HUES48 (cell line): ENCODE measurements around the gene PPIF.

Source experiments
- H3K27ac ChIP-seq: one replicate; pipeline ENCODE4 v1.7.0; 2013; ENCODE audit warnings: low read depth, low read length, inconsistent platforms
- H3K27me3 ChIP-seq: 2 replicates; pipeline ENCODE4 v1.6.1; 2013; ENCODE audit warnings: mild to moderate bottlenecking, low read length; ENCODE audit not compliant: control insufficient read depth, insufficient read depth
- H3K36me3 ChIP-seq: 2 replicates; pipeline ENCODE4 v1.6.1; 2013; ENCODE audit warnings: low read length; ENCODE audit not compliant: control insufficient read depth, insufficient read depth
- H3K4me1 ChIP-seq: 2 replicates; pipeline ENCODE4 v1.6.1; 2013; ENCODE audit warnings: mild to moderate bottlenecking, low read length; ENCODE audit not compliant: control insufficient read depth, insufficient read depth
- H3K4me3 ChIP-seq: 2 replicates; pipeline ENCODE4 v1.5.1; 2013; ENCODE audit warnings: mild to moderate bottlenecking, low read depth, low read length
- H3K9ac ChIP-seq: 2 replicates; pipeline ENCODE4 v1.6.1; 2013; ENCODE audit warnings: mild to moderate bottlenecking, low read depth, low read length, moderate library complexity
- H3K9me3 ChIP-seq: 2 replicates; pipeline ENCODE4 v1.6.1; 2013; ENCODE audit warnings: low read length; ENCODE audit not compliant: control insufficient read depth, insufficient read depth

Gene PPIF

DNA sequence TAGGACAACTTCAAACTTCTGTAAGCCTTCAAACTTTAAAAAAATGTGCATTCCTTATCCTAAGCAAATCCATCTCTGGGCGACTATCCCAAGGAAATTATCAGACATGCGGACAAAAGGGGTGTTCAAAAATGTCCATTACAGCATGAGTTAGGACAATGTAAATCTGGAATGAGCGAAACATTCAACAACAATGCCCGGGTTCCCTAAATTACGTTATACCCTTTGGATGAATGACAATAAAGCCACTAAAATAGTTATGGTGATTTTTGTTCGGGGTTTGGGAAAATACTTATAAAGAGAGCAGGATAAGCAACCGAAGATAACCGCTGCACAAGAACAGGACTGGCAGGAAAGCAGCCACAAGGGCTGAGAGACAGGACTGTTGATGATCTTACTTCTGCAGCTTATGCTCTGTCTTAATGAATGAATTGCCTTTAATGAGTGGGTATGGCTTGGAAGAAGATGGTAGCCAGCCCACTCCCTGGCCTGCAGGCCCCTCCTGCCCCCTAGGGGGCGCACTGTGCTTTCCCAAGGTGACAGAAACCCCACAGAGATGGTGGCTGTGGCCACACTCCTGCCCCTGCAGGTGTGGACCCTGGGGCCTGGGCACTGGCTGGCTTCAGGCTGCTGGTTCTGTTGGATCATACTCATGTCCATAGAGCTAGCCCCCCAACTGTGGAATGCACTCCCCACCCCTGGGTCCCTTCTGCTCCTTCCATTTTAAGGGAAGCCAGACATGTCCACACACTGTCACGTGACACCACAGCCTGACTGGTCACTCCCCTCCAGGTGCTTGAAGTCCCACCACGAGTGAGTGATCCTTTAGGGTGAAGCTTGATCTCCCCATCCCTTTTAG, 53.1 kb downstream of the PPIF start:
- H3K9me3 ChIP-seq = no peaks in the 10 kb centered on the region
- peaks cover 32% of the 10 kb centered on the region for H3K4me1 ChIP-seq
- H3K27me3 ChIP-seq = 0 out of 2 replicates have a peak, but pooled peaks cover 5% of the 10 kb centered on the region
- no peak overlapping the region for H3K9ac ChIP-seq
- no peak overlapping the region for H3K27ac ChIP-seq
- H3K4me3 ChIP-seq = no peak overlapping the region
- H3K36me3 ChIP-seq = no peaks in the 10 kb centered on the region

DNA sequence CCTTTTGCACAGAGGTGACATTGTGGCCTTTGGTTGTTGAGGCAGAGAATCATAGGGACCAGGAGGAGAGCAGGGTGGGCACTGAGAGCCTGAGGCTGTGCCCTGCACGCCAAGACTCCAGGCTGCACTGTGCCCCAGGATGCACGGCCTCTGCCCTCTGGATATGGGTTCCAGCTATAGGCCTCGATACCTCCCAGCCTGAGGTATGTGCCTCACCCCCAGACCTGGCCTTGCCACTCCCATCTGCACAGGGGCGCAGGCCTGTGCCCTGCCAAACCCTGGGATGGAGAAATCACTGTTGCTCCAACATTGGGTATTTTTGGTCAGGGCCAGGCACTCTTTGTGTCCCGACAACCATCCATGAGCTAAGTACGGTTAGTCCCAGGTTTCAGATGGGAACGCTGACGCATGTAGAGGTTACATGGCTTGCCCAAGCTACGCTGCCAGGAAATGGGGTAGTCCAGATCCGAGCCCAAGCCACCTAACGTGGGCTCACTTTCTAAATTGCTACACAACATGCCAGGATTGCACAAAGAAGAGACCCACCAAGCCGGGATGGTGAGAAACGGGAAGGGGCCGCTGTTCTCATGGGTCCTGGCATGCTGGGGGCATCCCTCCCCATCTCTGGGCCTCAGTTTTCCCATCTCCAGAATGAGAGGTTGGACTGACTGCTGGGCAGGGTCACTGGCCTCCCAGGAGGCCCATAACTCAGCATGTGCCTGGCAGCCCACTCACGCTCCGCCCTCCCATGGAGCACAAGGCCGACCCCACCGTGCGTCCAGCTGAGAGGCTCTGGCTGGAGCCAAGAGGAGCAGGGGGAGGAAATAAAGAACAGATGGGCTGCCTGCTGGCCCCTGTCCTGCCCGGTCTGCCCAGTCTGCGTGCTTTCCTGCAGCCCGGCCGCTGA, 54.0 kb downstream of the PPIF start:
- Histone ChIP-seq H3K4me3 (no peak overlapping the region), H3K9me3 (no peaks in the 10 kb centered on the region), H3K9ac (no peak overlapping the region), H3K4me1 (peaks cover 36% of the 10 kb centered on the region), H3K27me3 (0 out of 2 replicates have a peak, but pooled peaks cover 5% of the 10 kb centered on the region), H3K27ac (no peak overlapping the region), H3K36me3 (no peaks in the 10 kb centered on the region)

DNA sequence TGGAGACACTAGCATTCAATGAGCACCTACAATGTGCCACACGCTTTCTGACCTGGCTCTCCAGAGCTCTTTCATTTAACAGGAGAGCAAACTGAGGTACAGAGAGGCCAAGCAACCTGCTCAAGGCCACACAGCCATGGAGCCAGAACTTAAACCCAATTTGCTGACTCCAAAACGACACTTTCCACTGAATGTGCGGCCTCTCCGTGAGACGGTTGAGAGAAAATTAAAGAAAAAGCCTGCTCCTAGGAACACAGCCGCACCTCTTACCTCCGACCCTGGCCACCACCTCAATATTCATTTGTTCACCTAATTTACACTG, 55.3 kb downstream of the PPIF start:
- peaks cover 36% of the 10 kb centered on the region for H3K4me1 ChIP-seq
- H3K9ac ChIP-seq = no peak overlapping the region
- no peak overlapping the region for H3K4me3 ChIP-seq
- H3K36me3 ChIP-seq = no peaks in the 10 kb centered on the region
- 0 out of 2 replicates have a peak, but pooled peaks cover 5% of the 10 kb centered on the region for H3K27me3 ChIP-seq
- H3K9me3 ChIP-seq = no peaks in the 10 kb centered on the region
- no peak overlapping the region for H3K27ac ChIP-seq

DNA sequence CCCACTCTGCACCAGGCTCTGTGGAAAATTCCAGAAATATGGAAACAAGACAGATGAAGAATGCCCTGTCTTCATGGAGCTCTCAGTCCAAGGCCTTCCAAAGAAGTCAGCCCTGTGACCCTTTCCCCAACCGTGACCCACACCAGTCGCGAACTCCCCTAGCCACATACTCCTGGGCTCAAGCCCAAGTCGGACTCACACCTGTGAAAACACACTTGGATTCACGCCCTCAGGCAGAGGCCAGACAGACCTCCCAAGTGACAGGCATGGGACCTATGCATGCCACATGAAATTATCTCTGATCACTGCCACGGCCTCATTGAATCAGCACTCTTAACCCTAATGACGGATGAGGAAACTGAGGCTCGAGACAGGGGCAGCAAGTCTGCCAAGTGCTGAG, 55.7 kb downstream of the PPIF start:
- no peaks in the 10 kb centered on the region for H3K9me3 ChIP-seq
- no peak overlapping the region for H3K9ac ChIP-seq
- no peaks in the 10 kb centered on the region for H3K36me3 ChIP-seq
- H3K4me1 ChIP-seq = peaks cover 36% of the 10 kb centered on the region
- H3K4me3 ChIP-seq = peak overlapping the region; percentile 44; the same call in 1 of the 2 replicates
- 0 out of 2 replicates have a peak, but pooled peaks cover 5% of the 10 kb centered on the region for H3K27me3 ChIP-seq
- no peak overlapping the region for H3K27ac ChIP-seq

DNA sequence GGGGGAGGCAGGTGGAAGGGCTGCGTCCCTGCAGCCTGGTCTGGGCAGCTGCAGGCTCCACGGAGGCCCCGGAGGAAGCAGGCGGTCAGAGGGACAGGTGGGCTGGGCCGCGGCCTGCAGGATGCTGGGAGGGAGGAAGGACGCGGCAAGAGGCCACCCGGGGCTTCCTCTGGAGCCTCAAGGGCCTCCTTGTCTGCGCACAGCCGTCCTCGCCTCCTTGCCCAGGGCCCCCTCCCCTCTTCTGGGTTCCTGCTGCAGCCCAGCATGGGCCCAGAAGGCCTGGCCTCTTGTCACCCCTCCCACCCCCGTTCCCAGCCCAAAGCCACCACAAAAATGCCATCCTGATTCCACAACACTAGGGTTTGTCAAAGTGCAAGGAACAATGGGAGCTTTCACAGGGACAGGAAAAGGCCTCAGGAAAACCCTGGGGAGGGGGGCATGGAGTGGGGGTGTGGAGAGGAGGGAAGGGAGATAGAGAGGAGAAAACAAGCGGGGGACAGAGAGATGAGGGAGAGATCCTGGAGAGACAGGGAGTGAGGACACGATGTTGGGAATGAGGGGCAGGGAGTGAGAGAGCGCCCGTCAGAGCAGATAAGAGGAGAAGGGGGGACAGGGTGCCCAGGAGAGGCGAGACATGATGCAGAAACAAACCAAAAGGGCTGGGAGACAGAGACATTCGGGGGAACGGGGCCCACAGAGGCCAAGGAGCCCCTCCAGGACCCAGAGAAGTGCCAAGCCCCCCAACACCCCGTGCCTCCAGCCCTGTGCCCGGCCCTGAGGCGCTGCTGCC, 56.4 kb downstream of the PPIF start:
- Histone ChIP-seq H3K27ac (peak overlapping the region; percentile 4), H3K4me3 (peak overlapping the region; percentile 44; the same call in 1 of the 2 replicates), H3K9ac (no peak overlapping the region)

DNA sequence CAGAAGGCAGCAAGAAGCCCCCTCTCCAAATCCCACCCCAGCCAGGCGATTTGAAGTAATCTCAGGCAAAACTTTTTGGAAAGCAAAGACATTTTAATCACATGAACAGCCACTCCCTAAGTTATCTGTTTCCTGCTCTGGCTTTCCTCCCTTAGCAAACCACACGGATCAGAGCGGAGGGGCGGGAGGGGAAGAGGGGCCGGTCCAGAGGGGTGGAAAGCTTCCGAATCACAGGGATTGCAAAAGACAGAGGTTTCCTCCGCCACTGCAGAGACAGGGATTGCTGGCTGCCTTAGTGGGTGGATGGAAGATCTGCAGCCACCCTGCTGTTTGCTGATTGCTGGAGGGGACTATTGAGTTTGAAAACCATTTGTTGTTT, 57.0 kb downstream of the PPIF start:
- Histone ChIP-seq H3K27ac (peak overlapping the region; percentile 4), H3K36me3 (no peaks in the 10 kb centered on the region), H3K4me1 (peaks cover 30% of the 10 kb centered on the region), H3K9me3 (no peaks in the 10 kb centered on the region), H3K27me3 (0 out of 2 replicates have a peak, but pooled peaks cover 5% of the 10 kb centered on the region), H3K4me3 (peak overlapping the region; percentile 44; the same call in 1 of the 2 replicates), H3K9ac (no peak overlapping the region)

More for the DNA sequence above, 56.4 kb downstream of the PPIF start:
- Histone ChIP-seq H3K4me1 (peaks cover 36% of the 10 kb centered on the region), H3K36me3 (no peaks in the 10 kb centered on the region), H3K27me3 (0 out of 2 replicates have a peak, but pooled peaks cover 5% of the 10 kb centered on the region), H3K9me3 (no peaks in the 10 kb centered on the region)

DNA sequence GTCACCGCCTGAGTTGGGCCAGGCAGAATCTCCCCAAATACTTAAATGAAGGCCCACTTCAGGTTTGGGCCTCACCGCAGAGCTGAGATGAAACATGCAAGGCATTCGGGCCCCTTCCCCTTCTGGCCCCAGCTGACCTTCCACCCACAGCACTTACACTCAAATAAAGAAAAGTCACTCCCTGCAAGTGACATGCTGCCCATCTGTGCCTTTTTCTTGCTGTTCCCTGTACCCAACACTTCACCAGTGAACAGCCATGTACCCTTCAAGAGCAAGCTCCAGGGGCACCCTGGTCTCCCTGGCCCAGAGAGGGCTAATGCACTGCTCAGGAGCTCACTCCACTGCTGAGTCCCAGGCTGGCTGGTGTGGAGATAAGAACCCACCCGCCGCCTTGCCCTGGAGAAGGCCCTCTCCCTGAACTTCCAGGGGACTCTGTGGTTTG, 57.4 kb downstream of the PPIF start:
- Histone ChIP-seq H3K27ac (peak overlapping the region; percentile 4), H3K4me3 (peak overlapping the region; percentile 44; the same call in 1 of the 2 replicates), H3K9me3 (no peaks in the 10 kb centered on the region), H3K36me3 (no peaks in the 10 kb centered on the region), H3K4me1 (peaks cover 28% of the 10 kb centered on the region), H3K9ac (no peak overlapping the region), H3K27me3 (0 out of 2 replicates have a peak, but pooled peaks cover 5% of the 10 kb centered on the region)
